ENCODE results near the gene SLC43A2. TPM values are rescaled to one million over a fixed set of nuclear protein-coding genes. Genes with fewer than 3 reads are reported as not detected.
A peak's percentile ranks its signal among the peaks of the same experiment; 100 is the strongest.

The SLC43A2 gene
- total and polyA plus RNA-seq, 10 donors: 12.6 to 84.6 (median 61.2) TPM

DNA sequence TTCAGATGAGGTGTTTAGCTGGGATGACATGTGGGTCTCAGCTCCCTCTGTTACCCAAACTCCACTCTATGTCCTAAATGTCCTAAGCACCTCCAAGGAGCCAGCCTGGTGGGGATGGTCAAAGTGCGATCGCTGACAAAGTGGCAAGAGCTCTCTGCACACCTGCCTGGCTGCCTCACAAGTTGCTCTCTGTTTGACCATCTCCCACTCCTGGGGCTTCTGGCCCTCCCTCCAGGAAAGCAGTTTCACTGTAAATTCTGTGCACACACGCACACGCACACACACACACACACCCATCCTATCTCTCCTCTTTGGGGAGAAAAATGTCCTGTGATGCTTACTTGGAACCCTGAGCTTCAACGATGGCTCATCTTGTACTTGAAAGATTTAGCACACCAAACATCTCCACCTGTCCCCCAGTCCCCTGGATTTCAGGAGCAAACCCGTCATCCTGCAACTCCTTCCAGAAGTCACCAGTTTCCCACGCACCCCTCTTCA lies 67.7 kb downstream of the SLC43A2 start:
- Histone ChIP-seq H3K9me3 (no peaks in the 10 kb centered on the region), H3K4me1 (peaks cover 18 to 79% (median 62%) of the 10 kb centered on the region in 6 donors), H3K27ac (peak overlapping the region in 5 of 8 donors; percentile 5 to 96 (median 88)), H3K4me3 (peak overlapping the region in 5 of 8 donors; percentile 66 to 97 (median 89)), H3K27me3 (replicated peaks in 1 of 7) (no peaks in the 10 kb centered on the region), H3K36me3 (peaks cover 0 to 24% (median 0%) of the 10 kb centered on the region in 6 donors)
- WGBS, 5 donors: 70 to 80% (median 77%) methylated on average over 7 of the region's 7 CpGs
- intact Hi-C loops (cut with DNase I; ENCODE audit: low total_unique reads): loop anchor here (5.0 kb wide), 1 partner anchor 66 kb away; the partner anchor contains the start of gene SLC43A2
- TF ChIP-seq POLR2AphosphoS5 (IDR thresholded peaks at IDR 0.05) (no peak), POLR2A (IDR thresholded peaks at IDR 0.05) (no peak)
- TF ChIP-seq, protein P1, sequence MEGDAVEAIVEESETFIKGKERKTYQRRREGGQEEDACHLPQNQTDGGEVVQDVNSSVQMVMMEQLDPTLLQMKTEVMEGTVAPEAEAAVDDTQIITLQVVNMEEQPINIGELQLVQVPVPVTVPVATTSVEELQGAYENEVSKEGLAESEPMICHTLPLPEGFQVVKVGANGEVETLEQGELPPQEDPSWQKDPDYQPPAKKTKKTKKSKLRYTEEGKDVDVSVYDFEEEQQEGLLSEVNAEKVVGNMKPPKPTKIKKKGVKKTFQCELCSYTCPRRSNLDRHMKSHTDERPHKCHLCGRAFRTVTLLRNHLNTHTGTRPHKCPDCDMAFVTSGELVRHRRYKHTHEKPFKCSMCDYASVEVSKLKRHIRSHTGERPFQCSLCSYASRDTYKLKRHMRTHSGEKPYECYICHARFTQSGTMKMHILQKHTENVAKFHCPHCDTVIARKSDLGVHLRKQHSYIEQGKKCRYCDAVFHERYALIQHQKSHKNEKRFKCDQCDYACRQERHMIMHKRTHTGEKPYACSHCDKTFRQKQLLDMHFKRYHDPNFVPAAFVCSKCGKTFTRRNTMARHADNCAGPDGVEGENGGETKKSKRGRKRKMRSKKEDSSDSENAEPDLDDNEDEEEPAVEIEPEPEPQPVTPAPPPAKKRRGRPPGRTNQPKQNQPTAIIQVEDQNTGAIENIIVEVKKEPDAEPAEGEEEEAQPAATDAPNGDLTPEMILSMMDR (IDR thresholded peaks at IDR 0.05 in 8 of 11, conservative IDR thresholded peaks at IDR 0.05 in 3 of 11): no peak
- DNase-seq: no peak

DNA sequence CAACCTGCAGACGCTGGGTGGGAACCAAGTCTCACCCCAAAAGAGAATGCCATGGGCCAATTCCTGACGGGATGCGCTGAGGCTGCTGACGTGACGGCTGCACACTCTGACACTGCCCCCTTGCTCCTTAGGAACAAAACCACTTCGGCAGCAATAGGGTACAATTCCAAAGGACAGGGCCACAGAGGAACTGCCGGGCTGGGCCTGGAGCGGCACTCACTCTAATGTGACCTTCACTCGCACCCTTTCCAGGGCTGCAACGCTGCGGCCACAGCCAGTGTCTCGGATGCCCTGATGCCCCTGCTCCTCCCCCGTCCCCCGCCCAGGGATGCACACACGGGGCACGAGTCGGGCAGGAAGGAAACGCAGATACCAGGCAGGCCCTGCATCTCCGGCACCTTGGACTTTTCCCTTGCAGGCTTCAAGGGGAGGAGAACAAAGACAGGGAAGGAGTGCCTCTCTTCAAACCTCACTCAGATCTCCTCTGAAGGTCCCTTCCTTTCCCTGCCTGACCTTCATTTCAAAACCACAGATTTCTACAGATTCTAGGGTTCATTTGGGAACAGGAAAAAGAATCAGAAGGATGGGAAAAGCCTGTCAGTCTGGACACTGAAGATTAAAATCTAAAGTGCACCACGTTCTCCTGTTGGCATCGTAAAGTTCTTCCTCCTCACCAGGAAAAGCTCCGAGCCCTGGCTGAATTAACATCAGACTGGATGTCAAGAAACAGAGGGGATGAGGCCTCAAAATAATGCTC lies 68.4 kb downstream of the SLC43A2 start:
- Histone ChIP-seq H3K27ac (peak overlapping the region in 5 of 8 donors; percentile 5 to 96 (median 11)), H3K4me3 (peak overlapping the region in 1 of 8 donors; percentile 97), H3K9me3 (no peaks in the 10 kb centered on the region), H3K27me3 (replicated peaks in 1 of 7) (no peaks in the 10 kb centered on the region), H3K4me1 (peaks cover 25 to 79% (median 63%) of the 10 kb centered on the region in 6 donors), H3K36me3 (peaks cover 0 to 27% (median 0%) of the 10 kb centered on the region in 6 donors)
- DNase-seq: no peak
- intact Hi-C loops (cut with DNase I; ENCODE audit: low total_unique reads): loop anchor here (5.0 kb wide), 1 partner anchor 67 kb away; the partner anchor contains the start of gene SLC43A2
- TF ChIP-seq, protein P1 (IDR thresholded peaks at IDR 0.05 in 8 of 11, conservative IDR thresholded peaks at IDR 0.05 in 3 of 11): no peak
- TF ChIP-seq POLR2AphosphoS5 (IDR thresholded peaks at IDR 0.05): peak in 2 of 3 donors; percentile 51 to 75
- WGBS, 5 donors: 61 to 90% (median 72%) methylated on average over 18 to 22 of the region's 22 CpGs

DNA sequence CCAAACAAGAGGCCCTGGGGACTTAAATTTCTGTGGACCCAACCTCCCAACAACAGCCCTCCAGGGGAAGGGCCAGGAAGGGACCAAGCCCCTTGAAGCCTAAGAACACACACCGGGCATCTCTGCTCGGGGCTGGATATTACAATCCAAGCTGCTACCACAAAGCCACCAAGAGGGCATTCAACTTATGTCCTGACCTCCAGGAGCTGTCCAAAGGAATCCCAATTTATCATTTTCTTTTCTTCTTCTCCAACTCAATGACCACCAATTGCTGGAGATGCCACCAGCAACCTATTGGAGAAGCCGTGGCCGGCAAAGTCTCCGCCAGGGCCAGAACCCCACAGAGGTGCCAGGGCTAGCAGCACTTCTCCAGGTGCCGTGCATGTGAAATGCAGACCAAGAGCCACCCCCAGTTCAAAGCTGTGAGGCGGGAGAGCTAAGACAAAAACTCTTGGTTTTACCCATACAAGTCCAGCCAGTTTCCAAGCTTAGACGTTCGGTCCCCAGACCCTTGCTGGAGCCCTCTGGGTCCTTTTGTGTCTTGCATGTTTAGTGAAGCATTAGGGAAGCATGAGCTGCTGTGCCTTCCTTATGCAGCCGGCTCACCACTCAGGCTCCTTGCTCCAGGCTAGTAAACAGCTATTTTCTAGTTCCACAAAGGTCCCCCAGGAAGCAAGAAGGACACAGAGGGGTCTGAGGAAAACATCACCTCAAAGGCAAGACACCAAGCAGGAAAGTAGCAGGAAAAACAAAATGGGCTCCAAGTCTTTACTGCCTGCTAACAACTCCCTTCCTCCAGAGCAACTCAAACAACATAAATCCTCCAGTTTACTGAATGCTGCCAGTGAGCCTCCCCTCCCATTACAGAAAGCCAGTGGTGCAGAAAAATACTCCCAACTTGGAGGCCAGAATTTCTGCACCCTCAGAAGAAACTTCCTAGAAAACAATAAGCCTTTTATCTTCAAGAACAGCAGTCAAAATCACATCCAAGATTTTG lies 69.3 kb downstream of the SLC43A2 start:
- H3K27me3 ChIP-seq (replicated peaks in 1 of 7): no peaks in the 10 kb centered on the region
- WGBS, 5 donors: 83 to 90% (median 88%) methylated on average over 8 to 10 of the region's 10 CpGs
- H3K36me3 ChIP-seq: peaks cover 0 to 33% (median 0%) of the 10 kb centered on the region in 6 donors
- peak; percentile 66 for DNase-seq
- peaks cover 29 to 88% (median 71%) of the 10 kb centered on the region in 6 donors for H3K4me1 ChIP-seq
- no peaks in the 10 kb centered on the region for H3K9me3 ChIP-seq
- TF ChIP-seq, protein P1 (IDR thresholded peaks at IDR 0.05 in 8 of 11, conservative IDR thresholded peaks at IDR 0.05 in 3 of 11): no peak
- TF ChIP-seq POLR2AphosphoS5 (IDR thresholded peaks at IDR 0.05) (no peak), POLR2A (IDR thresholded peaks at IDR 0.05) (no peak)
- intact Hi-C loops (cut with DNase I; ENCODE audit: low total_unique reads): loop anchor here (5.0 kb wide), 1 partner anchor 68 kb away; the partner anchor contains the start of gene SLC43A2
- peak overlapping the region in 3 of 8 donors; percentile 5 to 96 (median 88) for H3K27ac ChIP-seq
- H3K4me3 ChIP-seq: no peak overlapping the region

Measured in spleen (tissue), 11 donors.